ENCODE results near the gene ZNF772. TPM values are rescaled to one million over a fixed set of nuclear protein-coding genes. Genes with fewer than 3 reads are reported as not detected.
A peak's percentile ranks its signal among the peaks of the same experiment; 100 is the strongest.
"Not testable (repeated sequence)": the region's sequence is repeated elsewhere in the genome, so short reads cannot be mapped to it uniquely, and the experiment has no call there.

Gene ZNF772
- total RNA-seq, 1 experiment from 2014 or later = 11.4 TPM

GRCh38 chr19:57506163-57506562, 28.8 kb upstream of the ZNF772 start:
- Histone ChIP-seq H3K56ac (ENCODE audit: insufficient read length, low read depth, low read length) (no peak overlapping the region), H2BK20ac (ENCODE audit: low read depth, low read length, poor library complexity, severe bottlenecking) (no peak overlapping the region), H3K4me1 (ENCODE audit: insufficient read depth, low read length) (no peaks in the 10 kb centered on the region), H3K23ac (ENCODE audit: insufficient read length, low read depth, low read length) (no peak overlapping the region), H2BK120ac (ENCODE audit: low read depth, low read length, poor library complexity, severe bottlenecking) (no peak overlapping the region), H2BK15ac (ENCODE audit: low read depth, low read length) (no peak overlapping the region), H3K18ac (ENCODE audit: insufficient read length, low read depth, low read length) (no peak overlapping the region), H3K4me2 (ENCODE audit: insufficient read depth, insufficient read length, low read length) (no peak overlapping the region), H4K91ac (ENCODE audit: insufficient read length, low read depth, low read length) (no peak overlapping the region), H3K79me1 (ENCODE audit: insufficient read depth, low read depth, low read length, poor library complexity, severe bottlenecking) (peaks cover 3% of the 10 kb centered on the region), H3K23me2 (ENCODE audit: insufficient read length, low read depth, low read length, poor library complexity, severe bottlenecking) (no peaks in the 10 kb centered on the region), H4K8ac (replicated peaks; ENCODE audit: insufficient read length, low read depth, low read length) (no peak overlapping the region), H4K20me1 (ENCODE audit: control insufficient read depth, insufficient read depth, insufficient read length) (no peaks in the 10 kb centered on the region), H3K4ac (ENCODE audit: low read depth, low read length) (no peak overlapping the region), H3K14ac (ENCODE audit: insufficient read depth, low read length) (no peak overlapping the region), H3K27ac (ENCODE audit: insufficient read length, low read depth, low read length) (no peak overlapping the region), H2BK5ac (ENCODE audit: insufficient read length, low read length) (no peak overlapping the region), H2AFZ (ENCODE audit: low read length) (no peak overlapping the region), H3K27me3 (ENCODE audit: insufficient read depth, low read length) (no peaks in the 10 kb centered on the region; the same call in 1 of the 2 replicates), H2BK12ac (ENCODE audit: insufficient read length, low read depth, low read length) (no peak overlapping the region), H4K5ac (ENCODE audit: insufficient read length, low read depth, low read length) (no peak overlapping the region), H3T11ph (ENCODE audit: low read length) (no peak overlapping the region), H3K79me2 (ENCODE audit: insufficient read depth, low read length) (no peaks in the 10 kb centered on the region; the same call in 1 of the 2 replicates), H3K9me3 (ENCODE audit: control insufficient read depth, low read depth, low read length) (no peaks in the 10 kb centered on the region), H2AK5ac (ENCODE audit: insufficient read length, low read length) (no peak overlapping the region), H3K9ac (ENCODE audit: extremely low read depth, insufficient read length, low read length) (no peak overlapping the region)
- H3K9me3 Mint-ChIP-seq = peaks cover 31 to 59% of the 10 kb centered on the region in 2 experiments
- no peak for TF ChIP-seq CTCF (conservative IDR thresholded peaks at IDR 0.05)
- WGBS (ENCODE audit: extremely low coverage, insufficient read length, low lambda C conversion rate) = no CpG with 5 or more reads among the region's 4 CpGs
- no peak for DNase-seq
- H3K27ac Mint-ChIP-seq = no peak overlapping the region
- no peaks in the 10 kb centered on the region for H3K27me3 Mint-ChIP-seq (ENCODE audit: low read depth)
- H3K4me3 Mint-ChIP-seq = no peak overlapping the region
- H3K4me1 Mint-ChIP-seq = no peaks in the 10 kb centered on the region
- peaks cover 69 to 80% (median 70%) of the 10 kb centered on the region in 3 experiments for H3K36me3 Mint-ChIP-seq (ENCODE audit: insufficient read depth in 1 of 3, low read depth in 3 of 3)

DNA sequence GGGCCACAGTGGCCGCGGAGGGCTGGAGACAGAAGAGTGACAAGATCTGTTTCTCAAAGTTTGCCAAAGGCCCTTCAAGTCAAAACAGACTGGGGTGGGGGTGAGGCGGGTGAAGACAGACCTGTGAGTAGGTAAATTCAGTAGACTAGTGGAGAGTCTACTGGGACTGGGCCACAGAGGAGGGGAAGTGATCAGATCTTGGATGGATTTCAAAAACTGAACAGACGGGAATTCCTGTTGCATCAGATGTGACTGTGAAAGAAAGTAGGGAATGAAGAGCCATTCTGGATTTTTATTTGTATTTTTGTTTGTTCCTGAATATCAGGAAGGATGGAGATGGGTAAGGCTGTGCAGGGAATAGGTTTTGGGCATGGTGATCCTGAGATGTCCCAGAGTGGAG, 23.0 kb upstream of the ZNF772 start:
- H3T11ph ChIP-seq (ENCODE audit: low read length); H2BK20ac ChIP-seq (ENCODE audit: low read depth, low read length, poor library complexity, severe bottlenecking); H3K23me2 ChIP-seq (ENCODE audit: insufficient read length, low read depth, low read length, poor library complexity, severe bottlenecking); H4K5ac ChIP-seq (ENCODE audit: insufficient read length, low read depth, low read length); H3K27me3 ChIP-seq (ENCODE audit: insufficient read depth, low read length); H3K4me1 ChIP-seq (ENCODE audit: insufficient read depth, low read length); H3K56ac ChIP-seq (ENCODE audit: insufficient read length, low read depth, low read length); H2AK5ac ChIP-seq (ENCODE audit: insufficient read length, low read length); H2BK12ac ChIP-seq (ENCODE audit: insufficient read length, low read depth, low read length); H4K91ac ChIP-seq (ENCODE audit: insufficient read length, low read depth, low read length); DNase-seq; H3K79me2 ChIP-seq (ENCODE audit: insufficient read depth, low read length); H3K14ac ChIP-seq (ENCODE audit: insufficient read depth, low read length); H3K18ac ChIP-seq (ENCODE audit: insufficient read length, low read depth, low read length); H3K27me3 Mint-ChIP-seq (ENCODE audit: low read depth); H4K8ac ChIP-seq (replicated peaks; ENCODE audit: insufficient read length, low read depth, low read length); H2AFZ ChIP-seq (ENCODE audit: low read length); H3K9me3 ChIP-seq (ENCODE audit: control insufficient read depth, low read depth, low read length); H3K23ac ChIP-seq (ENCODE audit: insufficient read length, low read depth, low read length); H2BK15ac ChIP-seq (ENCODE audit: low read depth, low read length); H3K79me1 ChIP-seq (ENCODE audit: insufficient read depth, low read depth, low read length, poor library complexity, severe bottlenecking); H2BK120ac ChIP-seq (ENCODE audit: low read depth, low read length, poor library complexity, severe bottlenecking); H2BK5ac ChIP-seq (ENCODE audit: insufficient read length, low read length); H3K4ac ChIP-seq (ENCODE audit: low read depth, low read length); H3K27ac Mint-ChIP-seq; H3K4me1 Mint-ChIP-seq; H3K27ac ChIP-seq (ENCODE audit: insufficient read length, low read depth, low read length); H4K20me1 ChIP-seq (ENCODE audit: control insufficient read depth, insufficient read depth, insufficient read length): not testable (repeated sequence)
- Histone ChIP-seq H3K4me2 (ENCODE audit: insufficient read depth, insufficient read length, low read length) (peak overlapping the region; percentile 77), H3K9ac (ENCODE audit: extremely low read depth, insufficient read length, low read length) (peak overlapping the region; percentile 38)
- no CpG with 5 or more reads among the region's 4 CpGs for WGBS (ENCODE audit: extremely low coverage, insufficient read length, low lambda C conversion rate)
- H3K4me3 Mint-ChIP-seq = peak overlapping the region; percentile 69 to 88
- peaks cover 38 to 46% (median 46%) of the 10 kb centered on the region in 3 experiments for H3K36me3 Mint-ChIP-seq (ENCODE audit: insufficient read depth in 1 of 3, low read depth in 3 of 3)
- peaks cover 10 to 38% of the 10 kb centered on the region in 2 experiments for H3K9me3 Mint-ChIP-seq
